Stimulated activated CD4-positive, alpha-beta T cell treated with anti-CD3 and anti-CD28 coated beads, Interleukin-15, amount 100 ng/mL, for 1 hour (primary cell): ENCODE results near the gene ERFE.

Experiments used
- DNase-seq, 2 donors: peaks; one replicate each; pipeline ENCODE4 v3.0.0-alpha.2; 2020; ENCODE audit warnings: low read depth in 1 of 2, low spot score in 1 of 2

The ERFE gene

GRCh38 chr2:238155051-238155760, 3.6 kb upstream of the ERFE start:
- DNase-seq = no peak

GRCh38 chr2:238155761-238156694, 2.7 kb upstream of the ERFE start:
- DNase-seq = no peak

GRCh38 chr2:238157506-238158017, 1.2 kb upstream of the ERFE start:
- DNase-seq = no peak

DNA sequence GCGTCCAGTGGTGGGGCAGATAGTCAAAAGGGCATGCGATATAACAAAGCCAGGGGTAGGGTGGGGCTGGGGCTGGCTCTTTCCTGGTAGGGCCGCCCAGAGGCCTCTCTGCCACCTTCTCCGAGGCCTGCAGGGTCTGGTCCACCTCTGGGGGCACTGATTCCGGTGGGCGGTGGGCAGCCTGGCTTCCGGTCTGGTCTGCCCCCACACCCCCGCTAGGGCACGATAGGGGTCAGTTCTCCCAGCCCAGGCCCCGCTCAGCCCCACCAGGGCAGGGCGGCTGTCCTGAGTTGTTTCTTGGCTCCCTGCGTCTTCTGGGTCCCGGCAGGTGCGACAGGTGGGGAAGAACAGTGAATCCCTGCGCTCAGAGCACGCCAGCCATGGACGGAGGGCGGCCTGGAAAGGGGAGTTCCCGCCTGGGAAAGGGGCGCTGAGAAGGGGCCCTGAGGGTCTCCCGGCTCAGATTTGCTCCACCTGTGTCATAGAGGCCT, 707 bp upstream of the ERFE start:
- DNase-seq = no peak

GRCh38 chr2:238159071-238159539, 335 bp downstream of the ERFE start:
- no peak for DNase-seq

- DNase-seq = no peak
Observed at GRCh38 chr2:238159661-238160205, 963 bp downstream of the ERFE start.

DNA sequence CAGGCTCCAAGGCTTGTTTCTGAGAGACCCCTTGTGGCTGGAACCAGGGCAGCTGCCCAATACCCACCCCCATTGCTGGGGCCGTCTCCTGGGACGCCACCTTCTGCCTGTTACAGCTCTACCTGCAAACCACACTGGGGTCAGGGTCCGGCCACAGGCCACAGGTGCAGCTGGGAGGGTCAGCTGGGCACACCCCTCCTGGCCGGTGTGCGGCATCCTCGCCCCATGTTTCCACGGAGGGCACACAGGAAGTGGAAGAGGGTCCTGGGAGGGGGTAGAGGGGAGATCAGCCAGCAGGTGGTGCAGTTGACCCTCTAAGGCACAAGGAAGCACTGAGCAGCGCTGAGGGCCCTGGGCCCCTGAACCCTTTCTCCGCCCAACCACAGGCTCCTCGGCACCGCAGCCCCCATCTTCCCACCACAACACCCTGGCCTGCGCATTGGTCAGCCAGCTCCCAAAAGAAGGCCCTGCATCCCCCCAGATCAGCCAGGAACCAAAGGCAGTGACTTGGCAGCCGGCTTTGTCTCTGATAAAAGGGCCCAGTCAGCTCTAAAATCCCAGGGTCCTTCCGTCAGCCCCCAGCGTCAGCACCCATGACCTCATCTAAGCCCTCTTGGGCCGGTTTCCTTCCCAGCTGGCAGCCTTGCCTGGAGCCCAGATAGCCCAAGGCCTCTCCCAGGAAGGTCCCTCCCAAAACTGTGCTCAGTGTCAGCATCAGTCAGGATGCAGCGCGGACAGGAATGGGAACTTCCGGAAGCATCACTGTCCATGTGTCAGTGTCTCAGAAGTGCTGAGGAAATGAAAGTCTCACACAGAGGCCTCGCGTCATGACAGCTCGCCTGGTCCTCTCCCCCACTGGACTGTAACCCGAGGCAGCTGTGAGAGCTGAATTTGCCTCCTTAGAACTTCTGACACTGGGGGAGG, 1.7 kb downstream of the ERFE start:
- DNase-seq = no peak

DNA sequence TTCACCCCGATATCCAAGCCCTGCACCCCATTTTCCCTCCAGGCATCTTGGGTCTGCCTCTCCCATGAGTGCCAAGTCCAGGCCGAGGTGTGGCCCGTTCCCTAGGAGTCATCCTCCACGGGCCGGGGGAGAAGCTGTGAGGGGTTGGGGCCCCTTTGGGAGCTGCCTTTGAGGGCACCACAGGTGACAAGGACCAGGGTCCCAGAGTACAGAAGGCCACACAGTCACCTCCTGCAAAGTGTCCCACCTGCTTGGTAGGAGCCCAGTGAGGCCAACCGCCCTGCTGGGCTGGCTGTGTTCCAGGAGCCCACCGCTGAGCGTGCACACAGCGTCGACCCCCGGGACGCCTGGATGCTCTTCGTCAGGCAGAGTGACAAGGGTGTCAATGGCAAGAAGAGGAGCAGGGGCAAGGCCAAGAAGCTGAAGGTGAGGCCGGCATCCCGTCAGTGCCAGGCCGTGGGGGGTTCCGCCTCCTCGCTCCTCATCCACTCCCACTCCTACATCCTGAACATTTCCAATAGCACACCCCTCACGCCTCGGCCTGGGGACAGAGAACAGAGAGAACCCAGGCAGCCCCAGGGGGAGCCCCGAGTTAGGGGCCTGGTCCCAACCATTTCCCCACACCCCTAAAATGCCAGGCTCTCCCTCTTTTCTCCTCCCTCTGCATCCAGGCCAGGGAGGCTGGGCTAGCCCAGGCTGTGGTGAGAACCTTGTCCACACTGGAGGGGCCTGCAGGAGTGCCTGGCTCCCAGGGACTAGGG, 2.7 kb downstream of the ERFE start:
- no peak for DNase-seq

DNA sequence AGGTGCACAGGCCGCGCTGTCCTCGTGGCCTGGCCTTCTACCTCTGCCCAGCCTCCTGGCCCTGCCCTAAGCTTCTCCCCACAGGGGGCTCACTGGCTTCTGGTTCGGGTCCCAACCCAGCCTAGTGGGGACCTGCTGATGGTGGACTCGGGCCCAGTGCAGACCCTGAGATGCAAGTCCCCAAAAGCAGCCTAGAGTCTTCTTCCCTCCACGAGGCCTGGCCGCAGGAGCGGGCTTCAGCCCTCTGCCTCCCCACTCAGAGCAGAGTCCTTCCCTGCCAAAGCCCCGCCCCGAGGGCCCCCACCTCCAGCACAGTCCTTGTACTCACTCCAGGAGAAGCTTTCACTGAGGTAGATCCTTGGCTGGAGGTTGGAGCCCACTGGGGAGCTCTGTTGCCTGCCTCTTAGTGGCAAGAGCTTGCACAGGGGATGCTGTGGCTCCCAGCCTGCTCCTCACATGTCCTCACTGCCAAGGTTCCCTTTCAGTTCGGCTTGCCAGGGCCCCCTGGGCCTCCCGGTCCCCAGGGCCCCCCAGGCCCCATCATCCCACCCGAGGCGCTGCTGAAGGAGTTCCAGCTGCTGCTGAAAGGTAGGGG, 3.6 kb downstream of the ERFE start:
- DNase-seq = no peak

DNA sequence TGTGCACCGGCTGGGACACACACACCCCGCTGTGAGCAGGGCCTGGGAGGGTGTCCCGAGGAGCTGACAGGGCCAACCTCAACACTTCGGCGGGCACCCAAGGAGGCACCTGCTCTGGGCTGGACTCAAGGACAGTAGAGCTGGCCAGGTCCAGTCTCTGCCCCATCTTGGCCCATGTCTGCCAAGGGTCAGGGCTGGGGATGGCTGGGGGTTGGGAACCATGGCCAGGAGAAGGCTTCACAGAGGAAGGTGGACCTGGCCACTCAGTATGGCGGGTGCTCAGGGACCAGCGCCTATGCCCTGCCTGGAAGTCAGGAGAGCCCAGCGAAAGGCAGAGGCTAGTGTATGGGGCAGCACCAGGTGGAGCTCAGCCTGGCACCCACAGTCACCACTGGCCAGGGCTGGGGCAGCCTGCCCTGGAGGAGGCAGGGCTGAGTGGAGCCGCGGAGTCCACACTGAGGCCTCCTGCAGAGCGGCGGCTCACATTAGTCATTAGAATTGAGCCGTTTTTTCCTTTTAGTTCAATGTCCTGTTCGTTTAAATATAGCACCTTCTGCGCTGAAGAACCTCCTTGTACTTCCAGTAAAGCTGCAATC, 4.2 kb downstream of the ERFE start:
- no peak for DNase-seq

GRCh38 chr2:238163481-238164198, 4.9 kb downstream of the ERFE start:
- no peak for DNase-seq

DNA sequence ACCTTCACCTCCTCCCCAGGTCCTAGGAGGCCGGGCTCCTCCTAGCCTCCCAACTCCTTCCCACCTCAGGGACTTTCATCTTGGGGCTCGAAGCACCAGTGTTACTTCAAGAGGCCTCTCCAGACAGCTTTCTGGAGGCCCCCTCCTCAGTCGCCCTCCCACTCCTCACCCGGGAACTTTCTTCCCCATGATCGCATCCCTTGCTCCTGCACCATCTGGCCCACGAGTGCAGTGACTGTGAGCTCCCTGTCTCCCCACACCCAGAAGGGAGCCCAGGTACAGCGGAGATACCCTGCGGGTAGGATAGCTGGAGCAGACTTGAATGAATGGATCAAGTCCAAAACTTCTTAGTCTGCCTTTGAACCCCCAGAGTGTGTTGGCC, 6.1 kb downstream of the ERFE start:
- no peak for DNase-seq

DNA sequence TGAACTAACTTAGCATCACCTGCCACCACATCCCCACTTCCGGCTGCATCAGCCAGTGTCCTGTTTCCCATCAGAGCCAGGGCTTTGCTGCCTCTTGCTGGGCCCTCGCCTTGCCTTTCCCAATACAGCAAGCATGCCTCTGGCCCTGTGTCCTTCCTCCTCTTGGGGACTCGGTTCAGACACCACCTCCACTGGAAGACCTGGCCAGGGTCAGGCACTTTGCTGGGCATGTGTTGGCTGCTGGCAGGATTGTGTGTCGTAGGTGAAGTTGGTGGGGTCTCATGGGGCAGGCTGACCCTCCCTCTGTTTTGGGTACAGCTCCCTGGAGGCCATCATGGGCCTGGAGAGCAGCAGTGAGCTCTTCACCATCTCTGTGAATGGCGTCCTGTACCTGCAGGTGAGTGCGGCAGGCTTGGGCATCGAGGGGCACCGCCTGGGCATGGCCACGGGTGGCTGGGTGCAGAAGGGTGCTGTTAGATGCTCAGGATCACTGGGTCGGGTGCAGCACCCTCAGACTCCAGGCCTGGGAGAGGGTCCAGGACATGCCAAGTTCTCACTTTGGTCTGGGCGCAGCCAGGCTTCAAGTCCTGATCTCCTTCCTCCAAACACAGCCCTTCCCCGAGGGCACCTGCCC, 6.6 kb downstream of the ERFE start:
- no peak for DNase-seq

DNA sequence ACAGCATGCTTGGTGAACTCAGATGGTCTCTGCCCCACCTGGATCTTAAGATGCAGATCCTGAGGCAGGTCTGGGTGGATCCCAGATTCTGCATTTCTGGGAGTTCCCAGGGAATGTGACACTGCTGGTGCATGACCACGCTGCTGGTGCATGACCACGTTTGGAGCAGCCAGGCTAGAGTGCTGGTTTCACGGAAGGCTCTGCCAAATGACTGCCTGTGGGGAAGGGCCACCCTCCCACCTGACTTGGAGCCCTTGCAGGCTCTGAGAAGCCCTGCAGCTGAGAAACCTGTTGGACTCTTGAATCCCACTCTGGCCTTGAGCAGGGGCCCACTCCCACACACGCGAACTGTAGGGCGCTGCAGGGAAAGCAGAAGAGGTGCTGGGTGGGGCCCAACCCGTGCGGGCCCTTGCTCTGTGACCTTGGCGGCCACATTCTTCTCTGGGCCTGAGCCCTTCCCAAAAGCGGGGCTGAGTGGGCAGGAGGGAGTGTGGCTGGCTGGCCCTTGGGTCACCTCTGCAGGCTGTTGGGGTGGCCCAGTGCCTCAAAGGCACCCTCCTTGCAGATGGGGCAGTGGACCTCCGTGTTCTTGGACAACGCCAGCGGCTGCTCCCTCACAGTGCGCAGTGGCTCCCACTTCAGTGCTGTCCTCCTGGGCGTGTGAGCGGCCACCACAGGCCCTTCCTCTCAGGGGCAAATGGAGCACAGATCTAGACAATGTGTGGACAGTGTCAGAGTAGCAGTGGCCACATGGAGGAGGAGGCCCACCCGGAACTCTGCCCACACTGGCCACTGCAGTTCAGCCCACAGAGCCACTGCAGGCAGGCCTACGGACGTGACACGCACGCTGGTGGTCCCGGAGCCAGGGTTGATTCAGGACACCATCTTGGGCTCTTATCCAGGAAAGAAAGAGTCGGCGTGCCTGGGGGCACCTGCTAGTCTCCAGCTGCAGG, 7.9 kb downstream of the ERFE start:
- DNase-seq = no peak

GRCh38 chr2:238167344-238167715, 8.6 kb downstream of the ERFE start:
- DNase-seq = no peak

DNA sequence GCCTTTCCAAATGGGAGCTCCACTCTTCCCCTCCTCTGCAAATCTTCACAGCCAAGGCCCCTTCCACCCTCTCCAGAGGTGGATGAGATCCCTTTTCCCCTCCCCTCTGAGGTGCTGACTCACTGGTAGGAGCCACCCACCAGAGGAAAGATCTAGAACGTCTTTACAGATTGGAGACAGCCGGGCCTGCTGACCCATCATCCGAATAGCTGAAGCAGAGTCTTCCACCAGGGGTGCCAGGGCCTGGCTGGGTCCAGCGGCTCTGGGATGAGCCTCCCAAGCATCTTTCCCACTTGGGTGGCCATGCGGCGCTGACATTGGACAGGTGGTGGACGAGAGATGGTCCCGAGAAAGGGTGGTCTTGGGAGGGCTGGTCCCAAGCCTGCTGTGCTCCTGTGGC, 9.0 kb downstream of the ERFE start:
- DNase-seq = no peak
